IgD-negative memory B cell (primary cell): ENCODE measurements around the gene PASK. TPM values are rescaled to one million over a fixed set of nuclear protein-coding genes. Genes with fewer than 3 reads are reported as not detected.
A peak's percentile ranks its signal among the peaks of the same experiment; 100 is the strongest.

Source experiments
- H3K27ac Mint-ChIP-seq, 3 donors: one replicate each; pipeline ENCODE4 v1.8.0; 2020 to 2022; ENCODE audit warnings: mild to moderate bottlenecking in 3 of 3, mixed read lengths in 3 of 3, moderate library complexity in 1 of 3
- H3K27me3 Mint-ChIP-seq: one replicate; pipeline ENCODE4 v1.8.0; 2021; ENCODE audit warnings: mixed read lengths
- H3K36me3 Mint-ChIP-seq: one replicate; pipeline ENCODE4 v1.8.0; 2020; ENCODE audit warnings: mild to moderate bottlenecking, mixed read lengths
- H3K4me1 Mint-ChIP-seq, 3 donors: one replicate each; pipeline ENCODE4 v1.8.0; 2020 to 2022; ENCODE audit warnings: mixed read lengths in 3 of 3, mild to moderate bottlenecking in 1 of 3
- H3K4me3 Mint-ChIP-seq, 4 donors: one replicate each; pipeline ENCODE4 v1.8.0; 2020 to 2022; ENCODE audit warnings: mild to moderate bottlenecking in 4 of 4, mixed read lengths in 4 of 4, moderate library complexity in 3 of 4
- H3K9me3 Mint-ChIP-seq, 3 donors: one replicate each; pipeline ENCODE4 v1.8.0; 2020 to 2021; ENCODE audit warnings: mixed read lengths in 3 of 3, mild to moderate bottlenecking in 1 of 3
- polyA plus RNA-seq: library from polyadenylated mRNA; unstranded; fragments of 300-500 nt; fragmentation: Illumina TruSeq; gene quantifications from one replicate; pipeline ENCODE4 v1.2.3, GENCODE V29; 2021

Gene PASK
- polyA plus RNA-seq, 1 donor from 2014 or later: 10.3 TPM

DNA sequence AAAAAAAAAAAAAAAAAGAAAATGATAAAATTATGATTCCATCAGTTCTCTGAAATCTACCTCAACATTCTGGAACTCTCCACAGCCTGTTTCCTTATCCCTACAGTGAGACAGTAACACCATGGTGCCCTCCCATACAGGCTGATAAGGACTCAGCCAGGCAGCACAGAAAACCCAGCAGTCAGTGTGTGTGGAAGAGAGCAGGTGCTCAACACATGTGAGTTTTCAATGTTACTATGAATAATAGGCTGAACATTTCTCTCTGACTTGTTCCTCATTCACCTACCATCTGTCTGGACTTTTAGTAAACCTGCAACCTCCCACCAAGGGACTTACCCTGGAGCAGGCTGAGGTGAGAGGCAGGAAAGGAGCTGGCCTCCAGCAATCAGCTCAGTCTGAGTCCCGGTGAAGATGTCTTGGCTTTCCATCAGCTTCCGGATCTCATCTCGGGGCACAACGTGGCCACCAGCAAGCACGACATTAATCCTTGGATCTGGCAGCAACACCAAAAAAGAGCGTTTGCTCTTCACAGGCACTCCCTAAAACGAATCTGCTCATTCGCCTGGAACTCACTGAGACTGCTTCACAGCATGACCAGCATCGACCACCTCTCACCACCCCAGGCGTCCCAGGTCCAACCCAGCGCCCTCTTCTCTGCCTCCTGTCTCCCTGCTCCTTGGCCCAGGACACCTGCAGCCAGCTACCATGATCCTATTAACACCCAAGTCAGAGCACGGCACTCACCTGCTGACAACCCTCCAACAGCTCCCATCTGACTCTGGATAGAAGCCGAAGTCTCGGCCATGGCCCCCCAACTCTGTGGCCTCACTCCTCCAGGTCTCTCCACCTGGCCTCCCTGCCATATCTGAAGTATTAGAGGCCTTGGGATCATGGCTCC lies 16.5 kb downstream of the PASK start:
- Mint-ChIP-seq H3K9me3 (no peaks in the 10 kb centered on the region), H3K4me1 (peaks cover 23 to 27% (median 26%) of the 10 kb centered on the region in 3 donors), H3K27ac (peak overlapping the region; percentile 34 to 84 (median 69)), H3K27me3 (no peaks in the 10 kb centered on the region), H3K4me3 (peak overlapping the region in 2 of 4 donors; percentile 28 to 70), H3K36me3 (peaks cover 5% of the 10 kb centered on the region)

DNA sequence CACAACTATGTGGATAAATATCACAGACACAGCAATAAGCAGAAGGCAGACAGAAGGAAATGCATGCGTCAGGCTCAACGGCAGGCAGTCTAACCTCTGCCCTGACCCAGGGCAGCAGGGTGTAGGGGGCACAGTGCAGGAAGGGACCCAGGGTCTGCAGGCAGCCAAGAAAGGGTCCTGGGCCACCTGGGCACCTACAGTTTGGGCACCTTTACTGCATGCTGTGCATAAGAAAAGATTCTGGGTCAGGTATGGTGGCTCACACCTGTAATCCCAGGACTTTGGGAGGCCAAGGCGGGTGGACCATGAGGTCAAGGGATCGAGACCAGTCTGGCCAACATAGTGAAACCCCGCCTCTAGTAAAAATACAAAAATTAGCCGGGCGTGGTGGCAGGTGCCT lies 17.7 kb downstream of the PASK start:
- Mint-ChIP-seq H3K27ac (peak overlapping the region in 1 of 3 donors; percentile 31), H3K9me3 (no peaks in the 10 kb centered on the region), H3K4me1 (peaks cover 34 to 38% (median 34%) of the 10 kb centered on the region in 3 donors), H3K4me3 (no peak overlapping the region), H3K36me3 (peaks cover 4% of the 10 kb centered on the region), H3K27me3 (no peaks in the 10 kb centered on the region)

DNA sequence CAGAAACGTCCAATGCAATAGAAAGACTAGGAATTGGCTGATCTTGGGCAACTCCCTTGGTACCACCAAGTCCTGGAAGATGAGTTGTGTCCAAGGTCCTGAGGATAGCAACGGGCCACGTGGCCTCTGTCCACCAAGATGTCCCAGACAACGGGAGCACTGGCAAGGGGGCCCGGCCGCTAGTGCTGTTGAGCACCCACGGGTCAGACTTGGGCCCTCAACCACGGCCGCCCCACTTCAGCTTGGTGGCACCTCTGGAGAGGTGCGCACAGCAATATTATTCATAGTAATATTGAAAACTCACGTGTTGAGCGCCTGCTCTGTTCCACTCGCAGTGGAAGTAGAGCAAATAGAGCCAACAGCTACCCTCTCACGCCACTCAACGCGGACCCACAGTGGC lies 19.0 kb downstream of the PASK start:
- peaks cover 4% of the 10 kb centered on the region for H3K36me3 Mint-ChIP-seq
- no peaks in the 10 kb centered on the region for H3K9me3 Mint-ChIP-seq
- H3K27me3 Mint-ChIP-seq: no peaks in the 10 kb centered on the region
- peaks cover 34 to 44% (median 43%) of the 10 kb centered on the region in 3 donors for H3K4me1 Mint-ChIP-seq
- H3K27ac Mint-ChIP-seq: peak overlapping the region in 2 of 3 donors; percentile 11 to 100
- H3K4me3 Mint-ChIP-seq: no peak overlapping the region

DNA sequence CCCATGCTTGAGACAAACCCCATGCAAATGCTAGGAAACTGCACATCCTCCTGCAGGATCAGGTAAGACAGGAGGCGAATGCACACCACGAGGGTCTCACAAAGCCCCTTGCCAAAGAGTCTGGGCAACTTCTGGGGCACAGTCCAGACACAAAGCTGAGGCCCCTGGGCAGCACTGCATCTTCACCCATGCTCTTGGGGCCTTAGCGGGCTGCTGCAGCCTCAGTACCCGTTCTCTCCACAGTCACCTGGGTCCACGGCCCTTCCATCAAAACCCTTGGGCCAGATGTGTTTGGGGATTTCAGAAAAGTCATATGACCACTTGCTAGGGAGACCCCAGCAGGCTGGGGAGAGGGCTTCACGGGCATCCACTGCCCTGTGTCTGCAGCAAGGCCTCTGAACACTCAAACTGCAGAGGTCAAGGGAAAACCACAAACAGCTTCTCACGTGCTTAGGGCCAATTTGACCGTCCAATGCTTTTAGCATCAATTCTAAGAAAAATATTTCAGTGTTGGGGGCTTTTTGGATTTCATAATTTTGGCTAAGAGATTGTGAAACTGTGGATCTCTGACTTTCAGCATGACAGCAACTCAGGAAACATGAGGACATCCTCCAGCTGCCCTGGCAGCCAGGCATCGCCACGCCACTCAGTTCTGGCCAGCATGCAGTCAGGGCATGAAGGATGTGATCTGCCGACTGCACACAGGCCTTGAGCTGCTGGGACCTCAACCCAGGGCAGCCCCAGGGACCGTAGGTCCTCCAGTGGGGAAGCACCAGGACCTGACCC lies 20.0 kb downstream of the PASK start:
- Mint-ChIP-seq H3K36me3 (peaks cover 4% of the 10 kb centered on the region), H3K27ac (peak overlapping the region; percentile 98 to 100 (median 99)), H3K9me3 (no peaks in the 10 kb centered on the region), H3K4me3 (peak overlapping the region in 2 of 4 donors; percentile 78 to 83), H3K4me1 (peaks cover 34 to 44% (median 43%) of the 10 kb centered on the region in 3 donors), H3K27me3 (no peaks in the 10 kb centered on the region)

DNA sequence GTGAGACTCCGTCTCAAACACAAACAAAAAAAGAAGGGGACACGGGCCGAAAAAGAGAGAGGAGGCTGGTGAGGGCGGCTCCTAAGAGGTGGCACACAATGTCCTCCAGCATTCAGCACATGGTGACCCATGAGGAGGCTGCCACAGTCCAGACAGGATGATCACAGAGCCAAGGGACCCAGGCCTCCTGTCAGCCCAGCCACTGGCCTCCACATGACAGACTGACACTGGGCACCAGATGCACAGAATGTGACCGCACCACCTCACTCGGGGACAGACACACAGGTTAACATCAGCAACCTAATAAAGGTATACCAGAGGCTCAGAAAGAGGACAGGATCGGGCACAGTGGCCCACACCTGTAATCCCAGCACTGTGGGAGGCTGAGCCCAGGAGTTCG lies 21.0 kb downstream of the PASK start:
- Mint-ChIP-seq H3K36me3 (peaks cover 4% of the 10 kb centered on the region), H3K4me1 (peaks cover 34 to 49% (median 42%) of the 10 kb centered on the region in 3 donors), H3K27ac (peak overlapping the region; percentile 98 to 100 (median 99))

DNA sequence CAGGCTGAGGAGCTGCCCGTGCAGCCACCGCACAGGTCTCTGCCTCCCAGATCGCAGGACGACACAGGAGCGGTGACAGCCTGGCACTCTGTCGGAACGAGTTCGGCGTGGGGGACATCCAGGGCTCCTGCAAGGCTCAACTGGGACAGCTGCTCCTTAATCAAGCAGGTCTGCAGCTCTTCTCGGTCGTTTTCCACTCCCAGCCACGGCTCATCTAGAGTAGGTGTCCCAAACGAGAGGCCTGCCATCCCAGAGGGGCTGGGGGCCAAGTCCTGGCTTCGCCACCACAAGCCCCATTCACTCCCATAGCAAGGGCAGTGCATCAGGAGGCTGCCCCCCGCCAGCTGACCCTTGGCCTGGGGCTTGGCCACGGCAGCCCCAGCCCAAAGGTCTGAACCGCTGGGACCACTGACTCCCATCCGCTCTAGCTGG lies 22.5 kb downstream of the PASK start:
- Mint-ChIP-seq H3K36me3 (peaks cover 2% of the 10 kb centered on the region), H3K9me3 (no peaks in the 10 kb centered on the region), H3K4me3 (peak overlapping the region in 2 of 4 donors; percentile 83 to 87), H3K27me3 (no peaks in the 10 kb centered on the region), H3K27ac (peak overlapping the region; percentile 98 to 100 (median 99)), H3K4me1 (peaks cover 26 to 43% (median 42%) of the 10 kb centered on the region in 3 donors)

More for the DNA sequence above, 21.0 kb downstream of the PASK start:
- H3K4me3 Mint-ChIP-seq: peak overlapping the region in 3 of 4 donors; percentile 78 to 87 (median 83)
- no peaks in the 10 kb centered on the region for H3K9me3 Mint-ChIP-seq
- H3K27me3 Mint-ChIP-seq: no peaks in the 10 kb centered on the region

DNA sequence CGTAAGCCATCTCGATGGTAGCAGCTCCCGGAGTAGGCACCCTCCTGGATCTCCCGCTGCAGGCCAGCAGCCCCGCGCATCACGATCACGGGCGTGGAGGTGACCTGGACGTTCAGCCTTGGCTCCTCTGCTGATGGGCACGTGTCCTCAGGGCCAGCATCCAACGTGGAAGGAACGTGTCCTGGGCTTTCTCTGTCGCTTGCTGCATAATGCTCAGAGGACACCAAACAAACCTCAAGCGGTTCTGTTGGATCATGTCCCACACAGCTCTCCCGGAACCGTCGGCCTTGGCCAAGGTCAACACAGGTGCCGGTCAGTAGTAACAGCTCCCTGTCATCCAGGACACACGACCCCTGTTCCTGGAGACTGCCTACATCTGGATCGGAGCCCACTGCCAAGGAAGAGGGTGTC lies 23.1 kb downstream of the PASK start:
- H3K27ac Mint-ChIP-seq: peak overlapping the region; percentile 98 to 100 (median 99)
- peaks cover 0 to under 1% (median 0%) of the 10 kb centered on the region in 3 donors for H3K9me3 Mint-ChIP-seq
- H3K27me3 Mint-ChIP-seq: no peaks in the 10 kb centered on the region
- H3K36me3 Mint-ChIP-seq: peaks cover 7% of the 10 kb centered on the region
- peaks cover 26 to 43% (median 42%) of the 10 kb centered on the region in 3 donors for H3K4me1 Mint-ChIP-seq
- peak overlapping the region in 2 of 4 donors; percentile 88 to 89 for H3K4me3 Mint-ChIP-seq

DNA sequence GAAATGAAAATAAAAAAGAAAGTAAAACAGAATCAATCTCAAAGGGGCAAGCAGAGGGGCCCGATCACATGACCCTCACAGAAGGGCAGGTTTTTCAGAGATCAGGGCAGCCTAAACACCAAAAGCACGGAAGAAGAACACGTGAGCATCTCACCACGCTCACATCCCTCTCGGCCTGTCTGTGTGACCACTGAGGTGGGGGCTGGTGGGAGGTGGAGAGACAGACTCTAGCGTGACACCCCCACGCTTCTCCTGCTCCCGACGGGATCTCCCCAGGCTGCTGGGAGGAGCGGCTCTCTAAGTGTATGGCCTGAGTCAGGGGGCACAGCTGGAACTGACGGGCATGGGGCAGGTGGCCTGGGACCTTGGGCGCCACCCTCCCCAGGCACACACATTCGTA lies 23.6 kb downstream of the PASK start:
- H3K27ac Mint-ChIP-seq: peak overlapping the region; percentile 90 to 99 (median 98)
- peaks cover 0 to 5% (median 3%) of the 10 kb centered on the region in 3 donors for H3K9me3 Mint-ChIP-seq
- H3K4me3 Mint-ChIP-seq: peak overlapping the region in 3 of 4 donors; percentile 60 to 89 (median 88)
- H3K27me3 Mint-ChIP-seq: no peaks in the 10 kb centered on the region
- peaks cover 26 to 44% (median 42%) of the 10 kb centered on the region in 3 donors for H3K4me1 Mint-ChIP-seq
- peaks cover 9% of the 10 kb centered on the region for H3K36me3 Mint-ChIP-seq

DNA sequence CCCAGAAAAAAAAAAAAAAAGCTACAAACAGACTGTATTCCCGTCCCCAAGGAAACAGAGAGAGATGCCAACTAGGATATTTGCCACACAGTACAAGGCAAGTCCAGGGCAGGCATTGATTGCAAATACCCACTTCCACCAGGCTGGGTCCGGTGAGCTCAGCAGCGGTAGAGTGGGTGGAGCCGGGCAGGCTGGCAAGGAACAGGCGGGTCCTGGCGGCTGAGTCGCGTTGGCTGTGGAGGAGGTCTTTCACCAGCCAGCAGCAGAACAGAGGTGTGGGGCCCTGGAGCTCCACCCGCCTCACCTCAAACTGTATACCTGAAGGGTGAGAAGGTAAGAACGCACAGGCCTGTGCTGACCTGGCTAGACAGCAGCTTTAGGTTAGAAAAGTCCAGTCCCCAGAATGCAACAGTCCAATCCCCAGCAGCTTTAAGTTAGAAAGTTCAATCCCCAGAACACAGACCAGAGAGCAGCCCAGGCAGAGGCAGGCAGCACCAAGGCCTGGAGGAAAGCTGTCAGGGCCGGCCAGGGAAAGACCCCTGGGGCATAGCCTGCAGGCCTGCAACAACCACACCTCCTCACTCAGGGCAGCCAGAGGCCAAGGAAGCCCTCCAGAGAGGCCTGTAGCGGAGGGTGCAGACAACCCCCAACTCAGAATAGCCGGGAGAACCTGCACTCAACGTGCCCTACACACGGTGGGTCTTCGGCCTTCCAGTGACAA lies 25.3 kb downstream of the PASK start:
- Mint-ChIP-seq H3K4me1 (peaks cover 17 to 37% (median 30%) of the 10 kb centered on the region in 3 donors), H3K4me3 (peak overlapping the region in 2 of 4 donors; percentile 33 to 60), H3K27ac (peak overlapping the region in 2 of 3 donors; percentile 95 to 98), H3K9me3 (peaks cover 0 to 5% (median 3%) of the 10 kb centered on the region in 3 donors), H3K27me3 (no peaks in the 10 kb centered on the region), H3K36me3 (peaks cover 9% of the 10 kb centered on the region)

DNA sequence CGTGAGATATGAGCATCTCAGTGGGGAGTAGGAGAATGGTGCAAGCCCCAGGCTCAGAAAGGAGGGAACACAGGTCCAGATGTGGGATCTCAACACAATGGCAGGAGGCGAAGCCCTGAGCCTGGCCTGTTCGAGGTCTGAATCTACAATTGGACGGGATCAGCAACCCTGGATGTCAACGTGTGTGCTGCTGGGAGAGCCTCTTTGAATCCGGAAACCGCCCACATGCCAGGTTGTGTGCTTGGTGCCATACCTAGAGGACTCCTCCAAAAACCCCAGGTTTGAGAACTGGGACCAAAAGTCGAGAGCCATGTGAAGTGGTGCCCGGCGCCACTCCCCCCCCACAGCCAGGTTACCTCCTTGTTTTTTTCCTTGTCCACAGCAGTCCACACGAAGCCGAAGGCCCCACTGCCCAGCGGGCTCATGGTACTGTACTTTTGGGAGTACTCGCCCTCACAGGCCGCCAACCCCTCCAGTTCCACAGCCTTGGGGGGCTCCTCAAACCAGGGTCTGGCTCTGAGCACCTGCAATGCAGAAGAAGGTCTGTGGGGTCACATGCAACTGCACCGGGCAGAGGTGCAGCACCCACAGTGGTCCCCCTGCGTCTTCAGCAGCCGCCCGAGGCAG lies 26.8 kb downstream of the PASK start:
- Mint-ChIP-seq H3K4me3 (no peak overlapping the region), H3K4me1 (peaks cover 10 to 26% (median 24%) of the 10 kb centered on the region in 3 donors), H3K9me3 (peaks cover 0 to 5% (median 3%) of the 10 kb centered on the region in 3 donors), H3K27ac (no peak overlapping the region), H3K27me3 (no peaks in the 10 kb centered on the region), H3K36me3 (peaks cover 13% of the 10 kb centered on the region)

DNA sequence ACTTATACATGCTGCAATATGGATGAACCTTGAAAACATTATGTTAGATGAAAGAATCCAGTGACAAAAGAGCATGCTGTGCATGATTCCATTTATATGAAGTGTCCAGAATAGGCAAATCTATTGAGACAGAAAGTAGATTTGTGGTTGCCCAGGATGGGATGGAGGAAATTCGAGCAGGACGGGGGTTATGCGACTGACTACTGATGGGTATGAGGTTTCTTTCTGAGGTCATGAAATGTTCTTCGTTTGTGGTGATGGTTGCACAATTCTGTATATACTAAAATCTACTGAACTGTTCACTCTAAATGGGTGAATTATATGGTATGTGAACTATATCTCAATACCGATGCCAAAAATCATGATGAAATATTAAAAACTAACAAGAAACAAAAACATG lies 28.3 kb downstream of the PASK start:
- H3K4me3 Mint-ChIP-seq: no peak overlapping the region
- H3K9me3 Mint-ChIP-seq: peaks cover 0 to 5% (median 3%) of the 10 kb centered on the region in 3 donors
- H3K27ac Mint-ChIP-seq: peak overlapping the region in 2 of 3 donors; percentile 50 to 52
- peaks cover 5 to 15% (median 14%) of the 10 kb centered on the region in 3 donors for H3K4me1 Mint-ChIP-seq
- no peaks in the 10 kb centered on the region for H3K27me3 Mint-ChIP-seq
- peaks cover 20% of the 10 kb centered on the region for H3K36me3 Mint-ChIP-seq

DNA sequence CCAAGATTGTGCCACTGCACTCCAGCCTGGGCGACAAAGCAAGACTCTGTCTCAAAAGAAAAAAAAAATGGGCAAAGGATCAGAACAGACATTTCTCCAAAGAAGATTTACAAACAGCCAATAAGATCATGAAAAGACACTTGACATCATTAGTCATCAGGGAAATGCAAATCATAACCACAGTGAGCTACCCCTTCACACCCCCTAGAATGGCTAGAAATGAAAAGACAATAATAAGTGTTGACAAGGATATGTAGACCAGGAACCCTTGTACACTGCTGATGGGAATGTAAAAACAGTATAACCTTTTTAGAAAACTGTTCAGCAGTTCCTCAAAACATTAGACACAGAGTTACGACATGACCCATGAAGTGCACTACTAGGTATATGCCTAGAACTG lies 28.8 kb downstream of the PASK start:
- Mint-ChIP-seq H3K36me3 (peaks cover 21% of the 10 kb centered on the region), H3K4me1 (peaks cover 5 to 10% (median 9%) of the 10 kb centered on the region in 3 donors), H3K9me3 (peaks cover 0 to 5% (median 3%) of the 10 kb centered on the region in 3 donors), H3K4me3 (no peak overlapping the region), H3K27me3 (no peaks in the 10 kb centered on the region), H3K27ac (no peak overlapping the region)

DNA sequence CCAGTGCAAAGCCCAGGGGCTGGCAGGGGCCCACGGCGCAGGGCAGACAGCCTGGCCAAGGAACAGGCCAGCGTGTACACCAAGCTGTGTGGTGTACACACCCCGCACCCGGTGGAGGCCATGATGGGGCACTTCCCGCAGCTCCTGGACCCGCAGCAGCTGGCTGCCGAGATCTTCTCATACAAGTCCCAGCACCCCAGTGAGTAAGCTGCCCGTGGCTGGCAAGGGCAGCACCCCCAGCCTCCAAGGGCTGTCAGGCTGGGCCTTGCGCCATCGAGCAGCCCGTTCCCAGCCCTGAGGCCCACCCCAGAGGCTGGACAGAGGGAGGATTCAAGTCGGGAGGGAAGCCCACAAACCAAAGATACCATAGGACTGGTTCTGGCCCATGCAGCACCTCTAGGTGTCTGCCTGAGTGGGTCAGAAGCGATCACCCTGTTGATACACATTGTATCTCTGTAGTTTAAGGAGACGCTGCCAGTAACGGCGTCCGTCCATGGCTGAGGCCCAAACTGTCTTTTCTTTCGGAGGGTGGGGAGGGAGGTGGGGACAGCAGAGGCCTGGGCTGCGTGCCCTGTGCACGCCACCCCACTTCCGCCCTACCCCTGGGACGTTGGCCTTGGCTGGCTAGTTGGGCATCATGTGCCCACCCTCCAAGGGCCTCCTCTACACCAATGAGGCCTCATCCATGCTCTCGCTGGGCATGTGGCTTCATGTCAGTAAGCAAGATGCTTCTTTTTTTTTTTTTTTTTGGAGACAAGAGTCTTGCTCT lies 30.4 kb downstream of the PASK start:
- no peak overlapping the region for H3K27ac Mint-ChIP-seq
- H3K4me1 Mint-ChIP-seq: peaks cover 5 to 12% (median 8%) of the 10 kb centered on the region in 3 donors
- H3K36me3 Mint-ChIP-seq: peaks cover 25% of the 10 kb centered on the region
- no peak overlapping the region for H3K4me3 Mint-ChIP-seq
- peaks cover 0 to 5% (median 3%) of the 10 kb centered on the region in 3 donors for H3K9me3 Mint-ChIP-seq
- no peaks in the 10 kb centered on the region for H3K27me3 Mint-ChIP-seq
